ENCODE data around the gene MAPK8IP1. TPM values are rescaled to one million over a fixed set of nuclear protein-coding genes. Genes with fewer than 3 reads are reported as not detected.
A peak's percentile ranks its signal among the peaks of the same experiment; 100 is the strongest.
"Not testable (repeated sequence)": the region's sequence is repeated elsewhere in the genome, so short reads cannot be mapped to it uniquely, and the experiment has no call there.

MAPK8IP1 gene
- total RNA-seq (2014; rRNA removed; shearing (Covaris generic)): 0.35 and 0.52 TPM in 2 replicates
- polyA plus RNA-seq (2014; cell fraction: nucleus; rRNA removed): 0.31 and 1.0 TPM in 2 replicates

GRCh38 chr11:45885274-45885920 is at the start of gene MAPK8IP1:
Gene MAPK8IP1 (plus strand): TSS chr11:45885651. CDS start chr11:45885821, 170 bp downstream.
- DNase-seq (ENCODE audit: extremely low read depth, low read depth): peak; percentile 22

DNA sequence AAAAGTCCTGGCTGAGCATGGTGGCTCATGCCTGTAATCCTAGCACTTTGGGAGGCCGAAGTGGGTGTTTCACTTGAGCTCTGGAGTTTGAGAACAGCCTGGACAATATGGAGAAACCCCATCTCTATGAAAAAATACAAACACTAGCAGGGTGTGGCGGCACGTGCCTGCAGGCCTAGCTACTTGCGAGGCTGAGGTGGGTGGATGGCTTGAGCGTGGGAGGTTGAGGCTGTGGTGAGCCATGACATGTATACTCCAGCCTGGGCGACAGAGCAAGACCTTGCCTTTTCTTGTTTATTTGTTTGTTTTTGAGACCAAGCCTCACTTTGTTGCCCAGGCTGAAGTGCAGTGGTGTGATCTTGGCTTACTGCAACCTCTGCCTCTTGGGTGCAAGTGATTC is 46.2 kb upstream of the MAPK8IP1 start:
- DNase-seq (ENCODE audit: extremely low read depth, low read depth): no peak

- DNase-seq (ENCODE audit: extremely low read depth, low read depth): not testable (repeated sequence)
Measured at GRCh38 chr11:45840251-45840650, 45.2 kb upstream of the MAPK8IP1 start.

- peak; percentile 66 for DNase-seq (ENCODE audit: extremely low read depth, low read depth)
Measured at GRCh38 chr11:45843158-45843924, 42.1 kb upstream of the MAPK8IP1 start.

DNA sequence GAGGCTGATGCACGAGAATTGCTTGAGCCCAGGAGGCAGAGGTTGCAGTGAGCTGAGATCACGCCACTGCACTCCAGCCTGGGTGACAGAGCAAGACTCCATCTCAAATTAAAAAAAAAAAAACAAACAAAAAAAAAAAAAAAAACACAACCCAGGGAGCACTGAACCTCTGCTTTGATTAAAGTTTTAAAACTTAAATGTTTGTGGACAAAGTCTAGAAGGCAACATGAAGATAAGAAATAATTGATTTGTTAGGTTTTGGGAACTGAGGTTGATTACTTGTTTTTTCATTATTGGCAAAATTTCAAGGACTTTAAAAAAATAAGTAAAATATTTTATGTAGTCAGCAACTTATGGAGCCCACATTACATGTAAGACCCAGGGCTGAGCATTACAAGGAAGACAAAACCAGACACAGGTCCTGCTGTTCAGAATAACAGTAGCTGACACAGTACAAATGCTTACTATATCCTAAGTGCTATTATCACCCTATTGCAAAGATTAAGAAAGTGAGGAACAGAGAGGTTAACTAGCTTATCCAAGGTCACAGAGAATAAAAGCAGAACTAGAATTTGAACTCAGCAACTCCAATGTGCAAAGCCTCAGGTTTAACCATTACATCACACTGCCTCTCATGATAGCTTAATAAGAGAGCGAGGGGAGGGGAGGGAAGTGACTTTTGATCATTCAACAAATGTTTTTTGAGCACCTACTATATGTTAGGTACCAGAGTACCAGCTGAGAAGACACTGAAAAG is 40.5 kb upstream of the MAPK8IP1 start:
- DNase-seq (ENCODE audit: extremely low read depth, low read depth): no peak

DNA sequence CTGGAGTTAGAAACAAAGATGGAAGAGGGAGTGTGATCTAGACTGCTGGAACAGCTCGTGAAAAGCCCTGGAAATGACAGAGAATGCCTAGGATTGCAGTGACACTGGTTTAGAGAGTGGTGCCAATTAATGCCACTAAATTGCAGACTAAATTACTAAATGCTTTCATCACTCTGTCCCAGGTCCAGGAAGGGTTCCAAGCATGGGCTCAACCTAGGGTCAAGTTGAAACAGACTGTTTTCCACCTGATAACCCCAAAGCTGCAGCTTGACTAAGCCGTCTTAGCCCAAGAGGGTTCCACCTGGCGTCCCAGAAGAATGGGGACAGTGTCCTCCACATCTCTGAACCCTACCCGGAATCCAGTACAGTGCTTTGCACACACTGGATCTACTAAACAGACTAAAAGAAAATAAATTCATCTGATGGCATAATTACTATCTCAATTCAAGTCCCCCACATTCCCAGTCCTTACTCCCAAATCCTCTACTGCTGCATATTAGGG is 39.2 kb upstream of the MAPK8IP1 start:
- no peak for DNase-seq (ENCODE audit: extremely low read depth, low read depth)

GRCh38 chr11:45846974-45847910 is 38.2 kb upstream of the MAPK8IP1 start, which contains the start of gene CRY2:
Gene CRY2 (plus strand): TSS chr11:45847475. CDS start chr11:45847491, 16 bp downstream.
- DNase-seq (ENCODE audit: extremely low read depth, low read depth): peak; percentile 96

DNA sequence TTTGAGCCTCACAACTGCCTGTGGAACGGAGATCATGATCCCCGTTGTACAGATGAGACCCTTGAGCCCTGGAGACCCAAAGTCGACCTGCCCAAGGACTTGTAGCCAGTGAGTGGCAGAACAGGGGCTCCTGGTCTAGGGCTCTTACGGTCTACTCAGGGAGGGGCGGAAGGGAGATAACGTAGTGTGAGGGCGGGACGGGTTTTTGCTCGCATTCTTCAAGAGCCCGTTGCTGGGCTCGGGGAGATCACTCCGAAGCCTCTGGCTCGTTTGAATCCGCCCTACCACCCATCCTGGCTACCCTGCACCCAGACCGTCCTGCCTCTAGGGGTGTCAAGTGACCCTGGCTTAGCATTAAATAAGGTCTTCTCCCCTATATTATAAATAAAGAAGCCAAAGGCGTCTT is 37.5 kb upstream of the MAPK8IP1 start:
- DNase-seq (ENCODE audit: extremely low read depth, low read depth): no peak

DNA sequence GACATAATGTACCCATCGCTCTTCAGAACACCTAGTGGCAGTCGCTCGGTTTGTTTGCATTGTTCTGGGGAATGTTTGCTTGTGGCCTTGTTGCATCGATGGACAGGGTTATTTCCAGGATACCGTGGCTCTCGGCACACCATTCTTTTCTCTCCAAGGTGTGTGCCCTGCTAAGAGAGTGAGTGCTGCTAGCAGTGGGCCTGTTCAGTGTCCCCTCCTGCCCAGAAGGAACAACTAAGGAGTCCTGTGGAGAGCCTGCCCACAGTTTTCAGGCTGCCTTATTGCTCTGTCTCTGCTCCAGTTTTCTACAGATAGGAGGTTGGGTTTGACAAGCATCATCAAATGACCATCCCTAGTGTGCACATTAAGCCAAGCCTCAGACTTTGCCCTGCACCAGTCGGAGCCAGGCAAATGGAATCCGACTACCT is 36.8 kb upstream of the MAPK8IP1 start:
- no peak for DNase-seq (ENCODE audit: extremely low read depth, low read depth)

DNA sequence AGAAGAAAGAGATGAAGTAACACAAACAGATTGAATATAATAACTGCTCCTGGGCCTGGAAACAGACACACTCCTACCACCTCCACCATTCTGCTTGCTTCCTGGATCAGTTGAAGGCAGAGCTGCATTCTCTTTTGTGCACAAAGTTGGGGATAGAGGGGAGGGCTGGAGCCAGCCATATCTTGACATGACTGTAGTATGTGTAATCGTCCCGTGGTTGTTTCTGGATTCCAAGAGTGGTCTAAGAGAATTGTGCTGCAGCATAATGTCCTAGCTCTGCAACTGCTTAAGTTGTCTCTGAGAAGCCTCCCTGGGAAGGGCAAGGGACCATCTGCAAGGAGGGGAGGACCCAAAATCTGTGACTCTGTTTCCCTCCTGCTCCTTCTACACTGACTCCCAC is 35.0 kb upstream of the MAPK8IP1 start:
- DNase-seq (ENCODE audit: extremely low read depth, low read depth): no peak

DNA sequence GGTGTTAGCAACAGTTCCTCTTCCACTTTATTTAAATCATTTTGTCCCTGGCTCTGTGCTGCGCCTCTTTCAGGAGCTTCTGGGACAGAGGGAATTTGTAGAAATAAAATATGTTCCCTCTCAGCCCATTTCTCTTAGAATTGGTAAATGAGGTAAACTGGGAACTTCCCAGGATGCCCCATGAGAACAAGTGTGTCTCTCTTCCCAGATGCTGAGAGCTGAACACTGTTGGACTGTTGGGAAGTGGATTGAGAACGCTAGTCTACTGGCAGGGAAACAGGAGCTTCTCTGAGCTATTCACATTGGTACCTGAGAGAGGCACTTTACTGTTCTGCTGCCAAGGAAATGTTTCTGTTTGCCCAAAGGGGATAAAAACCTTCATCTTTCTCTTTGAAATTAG is 34.2 kb upstream of the MAPK8IP1 start:
- DNase-seq (ENCODE audit: extremely low read depth, low read depth): no peak

GRCh38 chr11:45852018-45852711 is 33.3 kb upstream of the MAPK8IP1 start:
- DNase-seq (ENCODE audit: extremely low read depth, low read depth): no peak

DNA sequence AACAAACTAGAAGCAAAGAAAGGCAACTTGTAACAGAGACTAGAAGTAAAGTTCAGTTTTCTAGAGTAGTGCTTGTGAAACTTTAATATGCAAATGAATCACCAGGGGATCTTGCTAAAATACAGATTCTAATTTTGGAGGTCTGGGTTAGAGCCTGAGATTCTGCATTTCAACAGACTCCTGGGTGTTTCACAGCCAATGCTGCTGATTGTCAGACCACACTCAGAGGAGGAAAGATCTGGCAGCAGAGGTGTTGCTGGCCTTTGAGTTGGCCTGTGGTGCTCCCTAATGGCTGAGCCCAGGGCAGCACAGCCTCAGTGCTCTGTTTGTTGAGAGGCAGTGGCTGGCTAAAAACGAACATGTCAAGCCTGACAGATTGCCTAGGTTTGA is 32.7 kb upstream of the MAPK8IP1 start:
- no peak for DNase-seq (ENCODE audit: extremely low read depth, low read depth)

DNA sequence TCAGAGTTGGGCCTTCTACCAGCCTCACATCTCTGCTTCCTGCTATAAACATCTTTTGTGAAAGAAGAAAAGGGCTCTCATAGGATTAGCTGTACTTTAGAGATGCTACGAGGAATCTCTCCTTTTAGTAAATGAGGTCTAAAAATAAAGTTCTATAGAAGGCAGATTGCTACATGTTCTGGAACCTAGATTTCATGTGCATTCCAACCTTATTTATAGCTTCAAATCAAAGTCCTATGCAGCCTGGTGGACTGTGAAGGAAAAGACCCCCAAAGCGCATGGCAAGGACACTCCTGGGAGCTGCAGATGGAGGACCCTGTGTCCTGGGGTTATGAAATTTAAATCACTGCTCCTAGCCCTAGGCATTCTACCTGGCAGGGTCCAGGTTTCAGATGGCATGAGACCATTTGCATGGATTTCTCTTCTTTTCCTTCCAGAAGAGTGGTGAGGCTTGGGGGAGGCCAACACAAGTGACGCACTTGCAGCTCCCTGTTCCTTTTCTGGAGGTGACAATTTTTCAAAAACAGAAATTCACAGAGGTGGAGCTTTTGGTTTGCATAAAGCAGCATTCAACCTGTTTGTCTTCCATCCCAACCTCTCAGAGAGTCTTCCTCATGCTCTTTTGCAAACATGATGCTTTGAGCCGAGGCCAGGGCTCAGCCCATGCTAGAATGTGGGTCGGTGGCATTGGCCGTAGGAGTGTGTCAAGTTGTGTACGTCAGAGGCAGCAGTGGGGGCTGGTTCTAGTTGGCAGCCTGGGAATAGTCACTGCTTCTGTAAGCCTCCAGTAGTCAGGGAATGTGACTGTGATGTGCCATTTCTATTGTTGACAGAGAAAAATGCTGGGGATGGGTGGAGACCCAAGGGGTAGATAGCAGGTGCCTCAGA is 31.9 kb upstream of the MAPK8IP1 start:
- no peak for DNase-seq (ENCODE audit: extremely low read depth, low read depth)

- no peak for DNase-seq (ENCODE audit: extremely low read depth, low read depth)
Measured at GRCh38 chr11:45855308-45855707, 30.1 kb upstream of the MAPK8IP1 start.

DNA sequence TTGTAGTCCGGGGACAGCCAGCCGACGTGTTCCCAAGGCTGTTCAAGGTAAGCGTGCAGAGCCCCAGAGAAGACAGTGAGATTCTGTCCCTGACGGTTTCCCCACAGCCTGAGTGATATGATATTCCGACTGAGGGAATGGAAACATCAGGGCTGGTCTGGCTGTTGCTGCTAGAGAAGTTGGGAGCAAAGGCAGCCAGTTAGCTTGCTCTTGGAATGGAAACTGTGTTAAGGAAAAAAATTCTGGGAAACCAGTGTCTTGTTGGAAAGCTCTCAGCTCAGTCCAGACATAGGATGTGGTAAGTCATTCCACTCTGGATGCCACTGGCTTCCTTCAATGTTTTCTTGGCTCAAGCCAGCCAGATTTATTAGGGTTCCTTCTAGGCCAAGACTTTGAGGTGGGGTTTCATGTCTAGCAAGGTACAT is 29.4 kb upstream of the MAPK8IP1 start:
- DNase-seq (ENCODE audit: extremely low read depth, low read depth): no peak

- no peak for DNase-seq (ENCODE audit: extremely low read depth, low read depth)
Measured at GRCh38 chr11:45857961-45858474, 27.4 kb upstream of the MAPK8IP1 start.
